OCI-LY7 (cell line): ENCODE data around the gene GDPD4.

ENCODE experiments used
- CTCF ChIP-seq: fragments of 200-600 bp; sonication (generic); conservative IDR thresholded peaks from 2 replicates; pipeline ENCODE4 v1.5.1; 2014; ENCODE audit warnings: mild to moderate bottlenecking, antibody characterized with exemption, low read length, moderate library complexity, mixed read lengths
- EZH2phosphoT487 ChIP-seq: fragments of 200-600 bp; sonication (generic); IDR thresholded peaks from 2 replicates; pipeline ENCODE4 v1.6.1; 2018; ENCODE audit warnings: low read depth, borderline replicate concordance, mild to moderate bottlenecking, mixed run types, antibody characterized with exemption, low read length, moderate library complexity, mixed read lengths

GRCh38 chr11:77287136-77287535 is 14.3 kb downstream of the GDPD4 start:
- no peak for TF ChIP-seq CTCF
- TF ChIP-seq EZH2phosphoT487 = no peak
